HG03439 (cell line): ENCODE measurements around the gene ARHGAP22.
"Not testable (repeated sequence)": the region's sequence is repeated elsewhere in the genome, so short reads cannot be mapped to it uniquely, and the experiment has no call there.

Experiments used
- ATAC-seq: cut with Tn5 transposase; IDR thresholded peaks from one replicate; pipeline ENCODE4 v1.9.1; 2021; ENCODE audit warnings: mild to moderate bottlenecking, moderate library complexity; ENCODE audit not compliant: unreplicated experiment

The ARHGAP22 gene

DNA sequence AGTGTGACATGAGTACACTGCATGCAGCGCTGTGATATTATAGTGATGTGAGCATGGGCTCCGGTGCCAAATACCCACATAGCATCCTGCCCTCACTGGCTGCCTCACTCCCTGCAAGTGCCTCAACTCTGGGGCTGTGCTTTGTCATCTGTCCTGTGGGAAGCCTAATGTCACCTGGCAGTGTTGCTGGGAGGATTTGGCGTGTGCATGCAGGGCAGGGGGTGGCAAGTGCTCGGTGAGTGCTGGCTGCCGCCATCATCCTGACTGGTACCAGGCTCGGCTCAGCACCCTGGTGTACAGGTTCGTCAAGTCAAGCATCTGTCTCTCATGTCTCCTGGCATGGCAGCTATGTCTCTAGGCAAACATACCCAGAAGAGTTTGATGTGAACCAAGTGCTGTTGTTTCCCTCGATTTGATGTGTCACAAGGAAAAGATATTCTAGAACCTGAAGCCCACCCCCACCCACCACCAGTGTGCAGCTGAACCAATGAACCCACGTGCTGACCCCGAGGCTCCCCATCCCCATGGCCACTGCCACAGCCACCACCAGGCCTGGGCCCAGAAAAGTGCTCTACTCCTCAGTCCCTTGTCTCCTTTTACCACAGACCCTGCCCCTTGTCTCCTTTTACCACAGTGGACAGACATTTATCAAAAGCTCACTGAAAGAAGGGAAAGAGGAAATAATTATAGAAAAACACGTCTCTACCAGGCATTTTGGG, 162.6 kb downstream of the ARHGAP22 start:
- ATAC-seq: no peak

- no peak for ATAC-seq
Measured at GRCh38 chr10:48440771-48441170, 164.1 kb downstream of the ARHGAP22 start.

DNA sequence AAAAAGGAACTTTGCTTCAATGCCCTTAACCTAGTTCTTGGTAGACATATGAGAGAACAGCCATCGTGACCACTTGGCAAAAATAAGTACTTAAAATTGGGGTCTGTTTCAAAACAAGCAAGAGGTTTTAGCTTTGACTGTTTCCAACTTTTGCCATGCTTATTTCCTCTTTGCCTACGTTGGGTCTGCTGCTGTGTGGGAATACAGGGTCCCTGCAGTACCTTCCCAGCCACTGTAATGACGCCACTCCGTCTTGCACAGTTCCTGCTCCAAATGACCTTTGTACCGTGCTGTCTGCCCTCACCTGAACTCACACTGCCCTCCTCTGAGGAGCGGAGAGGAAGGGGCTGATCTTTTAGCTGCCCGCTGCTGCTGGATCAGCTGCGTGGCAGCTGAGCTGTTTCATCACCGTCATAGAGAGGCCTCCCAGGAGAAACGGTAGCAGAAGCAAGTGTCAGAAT, 165.3 kb downstream of the ARHGAP22 start:
- ATAC-seq: no peak

DNA sequence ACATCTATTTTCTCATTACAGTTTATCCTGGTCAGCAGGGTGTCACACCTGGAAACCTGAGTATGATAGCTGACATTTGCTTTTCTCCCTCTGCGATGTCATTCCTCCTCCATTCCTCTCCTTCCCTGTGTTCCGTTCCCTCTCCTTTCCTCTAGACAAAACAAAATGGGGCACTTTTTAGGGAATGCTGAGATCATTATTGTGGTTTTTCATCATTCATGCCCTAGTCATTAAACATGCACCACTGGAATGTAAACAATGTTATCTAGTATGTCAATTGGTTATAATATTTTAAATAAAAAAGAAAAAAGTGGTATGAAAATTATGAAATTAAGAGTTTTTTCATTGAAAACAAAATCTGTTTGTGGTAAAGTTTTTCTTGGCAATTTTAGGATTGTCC, 165.8 kb downstream of the ARHGAP22 start:
- ATAC-seq: no peak

DNA sequence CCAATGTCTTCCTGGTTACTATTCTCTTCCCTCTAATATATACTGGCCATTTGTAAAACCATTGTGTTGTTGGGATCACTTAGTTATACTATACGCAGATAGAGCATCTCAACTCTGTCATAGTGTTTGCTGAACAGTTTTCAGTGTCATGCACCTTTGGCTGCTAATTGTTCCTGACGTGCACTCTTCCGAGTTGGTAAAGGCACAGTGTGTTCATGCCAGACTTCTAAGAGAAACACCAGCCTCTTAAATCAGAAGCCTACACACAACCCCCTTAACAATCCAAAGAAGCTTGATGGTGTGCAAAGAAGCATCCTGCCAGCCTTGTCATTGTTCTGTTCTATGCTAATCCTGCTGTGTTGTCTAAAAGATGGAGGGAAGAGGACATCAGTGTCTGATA, 167.3 kb downstream of the ARHGAP22 start:
- ATAC-seq: no peak

DNA sequence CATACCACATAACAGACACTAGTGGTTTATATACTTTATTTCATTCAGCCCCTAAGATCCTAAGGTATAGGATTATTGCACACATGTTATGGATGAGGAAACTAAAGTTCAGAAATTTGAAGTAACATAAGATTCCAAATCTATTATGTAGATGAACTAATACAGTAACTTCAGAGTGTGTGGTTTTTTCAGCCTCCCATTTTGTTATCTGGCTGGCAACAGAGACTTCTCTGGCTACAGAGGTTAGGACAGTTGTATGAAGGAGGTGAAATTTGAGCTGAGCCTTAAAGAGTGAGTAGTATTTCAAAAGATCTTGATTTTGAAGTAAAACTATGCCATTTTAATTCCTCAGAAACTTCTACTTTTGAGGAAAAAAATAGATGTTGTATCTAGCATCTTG, 173.0 kb downstream of the ARHGAP22 start:
- ATAC-seq: no peak

GRCh38 chr10:48430402-48430993, 174.4 kb downstream of the ARHGAP22 start:
- no peak for ATAC-seq

DNA sequence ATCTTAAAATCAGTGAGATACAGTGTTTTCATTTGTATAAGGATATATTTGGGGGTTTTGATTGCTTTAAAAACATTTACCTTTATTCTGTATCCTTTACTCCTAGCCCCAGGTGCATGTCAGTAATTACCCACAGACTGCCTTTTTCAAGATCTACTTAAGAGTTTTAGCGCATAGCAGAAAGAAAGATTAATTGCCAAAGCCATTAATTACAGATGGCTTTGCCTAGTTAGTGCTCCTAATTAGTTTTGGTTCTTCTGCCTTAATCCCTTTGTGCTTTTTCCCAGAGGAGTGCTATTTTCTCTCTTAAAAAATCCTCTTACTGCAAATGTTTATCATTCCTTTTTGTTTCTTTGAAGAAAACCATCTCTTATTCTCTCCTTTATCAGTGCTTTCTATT, 175.6 kb downstream of the ARHGAP22 start:
- ATAC-seq: no peak

DNA sequence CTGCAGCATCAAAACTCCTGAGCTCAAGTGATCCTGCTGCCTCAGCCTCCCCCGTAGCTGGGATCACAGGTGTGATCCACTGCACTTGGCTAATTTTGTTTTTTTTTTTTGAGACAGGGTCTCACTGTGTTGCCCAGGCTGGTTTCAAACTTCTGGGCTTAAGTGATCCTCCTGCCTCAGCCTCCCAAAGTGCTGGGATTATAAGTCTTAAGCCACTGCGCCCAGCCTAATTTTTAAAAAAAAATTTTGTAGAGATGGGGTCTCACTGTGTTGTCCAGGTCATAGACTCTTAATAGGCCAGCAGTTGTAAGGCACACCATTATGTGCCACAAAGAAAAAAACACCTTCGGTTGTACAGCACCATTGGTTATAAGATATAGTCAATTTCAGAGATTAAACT, 176.0 kb downstream of the ARHGAP22 start:
- ATAC-seq: no peak

DNA sequence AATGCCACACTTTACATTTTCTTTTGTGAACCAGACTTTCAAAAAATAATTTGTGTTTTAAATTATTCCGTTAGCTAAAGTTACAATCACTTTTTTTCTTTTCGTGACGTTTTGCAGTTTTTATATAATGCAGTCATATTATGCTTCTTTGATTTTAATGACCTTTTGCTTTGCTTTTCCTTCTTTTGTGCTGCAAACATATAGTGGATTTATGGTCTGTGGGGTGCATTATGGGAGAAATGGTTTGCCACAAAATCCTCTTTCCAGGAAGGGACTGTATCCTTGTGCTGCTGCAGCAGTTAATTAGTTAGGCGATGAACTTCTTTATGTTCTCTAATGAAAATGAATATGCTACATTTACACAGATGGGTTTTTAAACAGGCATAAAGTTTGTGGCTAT, 181.0 kb downstream of the ARHGAP22 start:
- ATAC-seq: no peak

DNA sequence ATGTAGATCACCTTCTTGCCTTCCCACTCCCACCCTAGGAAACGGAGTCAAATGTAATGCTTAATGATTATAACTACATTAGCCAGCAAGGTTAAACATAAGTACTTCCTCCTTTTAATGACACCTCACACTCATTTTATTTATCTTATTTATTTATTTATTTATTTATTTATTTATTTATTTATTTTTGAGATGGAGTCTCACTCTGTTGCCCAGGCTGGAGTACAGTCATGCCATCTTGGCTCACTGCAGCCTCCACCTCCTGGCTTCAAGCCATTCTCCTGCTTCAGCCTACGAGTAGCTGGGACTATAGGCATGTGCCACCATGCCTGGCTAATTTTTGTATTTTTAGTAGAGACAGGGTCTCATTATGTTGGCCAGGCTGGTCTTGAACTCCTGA, 183.0 kb downstream of the ARHGAP22 start:
- not testable (repeated sequence) for ATAC-seq

GRCh38 chr10:48419714-48420113, 185.2 kb downstream of the ARHGAP22 start:
- no peak for ATAC-seq

- ATAC-seq: no peak
Measured at GRCh38 chr10:48418189-48418788, 186.6 kb downstream of the ARHGAP22 start.

DNA sequence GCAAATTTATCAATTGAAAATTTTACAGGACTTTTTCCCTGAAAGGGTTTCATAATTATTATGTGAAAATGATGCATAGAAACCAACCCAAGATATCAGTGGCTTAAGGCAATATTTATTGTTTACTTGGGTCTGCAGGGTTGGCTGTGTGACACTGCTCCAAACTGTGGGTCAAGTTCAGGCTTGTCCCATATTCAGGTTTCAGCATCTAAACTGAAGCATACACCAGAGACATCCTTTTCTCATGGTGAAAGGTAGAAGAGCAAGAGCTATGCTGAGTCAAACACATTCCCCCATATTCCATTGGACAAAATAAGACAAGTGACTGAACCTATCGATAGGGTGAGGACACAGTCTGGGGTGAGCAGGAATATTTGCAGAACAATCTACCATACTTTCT, 187.5 kb downstream of the ARHGAP22 start:
- ATAC-seq: no peak

- no peak for ATAC-seq
Measured at GRCh38 chr10:48416584-48417232, 188.2 kb downstream of the ARHGAP22 start.

DNA sequence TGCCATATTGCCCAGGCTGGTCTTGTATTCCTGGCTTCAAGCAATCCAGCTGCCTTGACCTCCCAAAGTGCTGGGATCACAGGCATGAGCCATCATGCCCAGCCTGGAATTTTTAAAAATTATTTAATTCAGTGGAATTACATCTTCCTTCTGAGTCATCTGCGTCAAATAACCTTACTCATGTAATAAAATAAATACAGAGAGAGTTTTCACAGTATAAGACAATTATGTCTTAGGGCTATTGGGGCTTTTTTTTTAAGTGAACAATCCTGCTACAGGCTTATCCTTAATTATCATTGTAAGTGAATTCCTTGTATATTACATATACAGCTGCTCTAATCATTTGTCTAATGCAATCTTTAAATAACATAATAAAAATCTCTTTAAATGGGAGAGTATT, 190.1 kb downstream of the ARHGAP22 start:
- ATAC-seq: no peak

GRCh38 chr10:48414160-48414559, 190.7 kb downstream of the ARHGAP22 start:
- ATAC-seq: no peak

- ATAC-seq: no peak
Measured at GRCh38 chr10:48412933-48413332, 191.9 kb downstream of the ARHGAP22 start.

DNA sequence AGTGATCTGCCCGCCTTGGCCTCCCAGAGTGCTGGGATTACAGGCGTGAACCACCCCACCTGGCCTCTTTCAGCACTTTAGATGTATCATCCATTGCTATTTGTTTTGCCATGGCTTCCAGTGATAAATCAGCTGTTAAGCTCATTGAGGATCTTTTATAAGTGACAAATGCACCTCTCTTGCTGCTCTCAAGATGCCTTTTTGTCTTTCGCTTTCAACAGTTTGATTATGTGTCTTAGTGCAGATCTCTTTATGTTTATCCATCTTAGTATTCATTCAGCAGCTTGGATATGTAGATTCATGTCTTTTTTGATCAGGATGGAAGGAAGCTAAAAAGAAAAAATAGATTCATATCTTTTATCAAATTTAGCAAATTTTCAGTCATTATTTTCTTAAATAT, 192.8 kb downstream of the ARHGAP22 start:
- no peak for ATAC-seq

- no peak for ATAC-seq
Measured at GRCh38 chr10:48411510-48411909, 193.4 kb downstream of the ARHGAP22 start.

DNA sequence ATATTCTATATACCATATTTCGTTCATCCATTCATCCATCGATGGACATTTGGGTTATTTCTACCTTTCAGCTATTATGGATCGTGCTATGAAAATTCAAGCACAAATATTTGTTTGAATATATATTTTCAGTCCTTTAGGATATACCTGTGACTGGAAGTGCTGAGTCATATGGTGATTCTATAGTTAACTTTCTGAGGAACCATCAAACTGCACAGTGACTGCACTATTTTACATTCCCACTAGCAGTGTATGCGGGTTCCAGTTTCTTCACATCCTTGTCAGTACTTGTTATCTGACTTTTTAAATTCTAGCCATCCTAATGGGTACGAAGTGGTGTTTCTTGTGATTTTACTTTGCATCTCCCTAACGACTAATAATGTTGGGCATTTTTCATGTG, 194.4 kb downstream of the ARHGAP22 start:
- no peak for ATAC-seq

DNA sequence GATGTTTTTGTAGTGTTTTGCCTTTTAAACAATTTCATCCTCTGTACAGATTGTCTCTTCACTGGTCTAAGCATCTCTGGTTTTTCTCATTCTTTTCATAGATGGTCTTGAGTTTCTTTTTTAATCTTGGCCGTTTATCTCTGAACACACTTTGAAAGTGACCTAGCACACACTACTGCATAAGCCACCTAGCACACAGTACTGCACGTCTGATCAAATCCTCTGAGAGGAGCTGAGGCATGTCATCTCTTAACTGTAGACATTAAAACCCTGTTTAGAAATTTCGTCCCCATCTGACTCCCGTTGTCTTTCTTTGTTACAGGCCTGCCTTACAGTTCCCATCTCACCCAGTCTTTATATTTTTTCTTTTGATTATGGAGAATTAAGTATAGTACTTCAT, 198.2 kb downstream of the ARHGAP22 start:
- ATAC-seq: no peak
